K562 (cell line): Measurements from ENCODE around the gene GGT6.

Experiments used
- CEBPB ChIP-seq: fragments of 450-650 bp; IDR thresholded peaks from 2 replicates; pipeline ENCODE4 v1.6.1; 2016; ENCODE audit warnings: missing genetic modification characterization, missing compliant biosample characterization
- CHD2 ChIP-seq: IDR thresholded peaks from 2 replicates; pipeline ENCODE4 v1.6.1; 2011; ENCODE audit warnings: low read depth, low read length
- EP300 ChIP-seq: IDR thresholded peaks from 2 replicates; pipeline ENCODE4 v1.6.1; 2012; ENCODE audit warnings: low read length, improper control_type of control experiment
- EWSR1 ChIP-seq: fragments of 450-650 bp; IDR thresholded peaks from 2 replicates; pipeline ENCODE4 v1.6.1; 2018; ENCODE audit warnings: borderline replicate concordance, mild to moderate bottlenecking, low read depth, moderate library complexity; ENCODE audit not compliant: partially characterized antibody
- GTF2F1 ChIP-seq: IDR thresholded peaks from 2 replicates; pipeline ENCODE4 v1.6.1; 2011; ENCODE audit warnings: low read depth, low read length, improper control_type of control experiment
- JUNB ChIP-seq: fragments of 450-650 bp; formaldehyde crosslinking; conservative IDR thresholded peaks from 2 replicates; pipeline ENCODE4 v1.4.0; 2020; ENCODE audit warnings: mild to moderate bottlenecking
- OTX1 ChIP-seq: fragments of 450-650 bp; formaldehyde crosslinking; IDR thresholded peaks from 2 replicates; pipeline ENCODE4 v1.4.0; 2022; ENCODE audit warnings: mild to moderate bottlenecking
- POLR2A ChIP-seq: fragments of 450-650 bp; conservative IDR thresholded peaks from 2 replicates; pipeline ENCODE4 v1.6.1; 2016
- RAD21 ChIP-seq, 2 experiments: fragments of 250-450 bp in 1 of 2; fragments of 450-650 bp in 1 of 2; sonication (Bioruptor Pico) in 1 of 2; formaldehyde crosslinking in 1 of 2; IDR thresholded peaks in 1 of 2; conservative IDR thresholded peaks in 1 of 2; 2 replicates each; pipeline versions ENCODE4 v1.4.0 to v1.8.0; 2020 to 2022; ENCODE audit warnings: mild to moderate bottlenecking in 2 of 2, moderate library complexity in 1 of 2
- SMC3 ChIP-seq: conservative IDR thresholded peaks from 2 replicates; pipeline ENCODE4 v1.6.1; 2011; ENCODE audit warnings: low read depth, low read length, improper control_type of control experiment; ENCODE audit not compliant: insufficient read depth
- TBP ChIP-seq: optimal IDR thresholded peaks from 2 replicates; pipeline ENCODE3; 2011; ENCODE audit warnings: low read depth, low read length, improper control_type of control experiment
- YY1 ChIP-seq, 3 experiments: IDR thresholded peaks; 2 replicates each; pipeline ENCODE4 v1.6.1; 2011; ENCODE audit warnings: low read length in 2 of 3, mild to moderate bottlenecking in 2 of 3, moderate library complexity in 2 of 3, borderline replicate concordance in 1 of 3, control low read depth in 1 of 3, low read depth in 1 of 3; ENCODE audit not compliant: insufficient read depth in 3 of 3, insufficient replicate concordance in 2 of 3, control insufficient read depth in 1 of 3, insufficient read length in 1 of 3; ENCODE audit errors: extremely low read depth in 1 of 3
- TF ChIP-seq, protein P1 (sequence below), 3 experiments: IDR thresholded peaks in 2 of 3; conservative IDR thresholded peaks in 1 of 3; 2 replicates each; pipeline ENCODE4 v1.5.1; 2011 to 2012; ENCODE audit warnings: low read length in 3 of 3, mild to moderate bottlenecking in 3 of 3, control low read depth in 2 of 3, improper control_type of control experiment in 1 of 3, inconsistent platforms in 1 of 3, low read depth in 1 of 3, mixed read lengths in 1 of 3, moderate library complexity in 1 of 3; ENCODE audit not compliant: insufficient read depth in 2 of 3
- TF ChIP-seq, protein P2 (sequence below): conservative IDR thresholded peaks from 2 replicates; pipeline ENCODE4 v1.6.1; 2011; ENCODE audit warnings: low read depth, mild to moderate bottlenecking, low read length; ENCODE audit not compliant: control insufficient read depth

DNA sequence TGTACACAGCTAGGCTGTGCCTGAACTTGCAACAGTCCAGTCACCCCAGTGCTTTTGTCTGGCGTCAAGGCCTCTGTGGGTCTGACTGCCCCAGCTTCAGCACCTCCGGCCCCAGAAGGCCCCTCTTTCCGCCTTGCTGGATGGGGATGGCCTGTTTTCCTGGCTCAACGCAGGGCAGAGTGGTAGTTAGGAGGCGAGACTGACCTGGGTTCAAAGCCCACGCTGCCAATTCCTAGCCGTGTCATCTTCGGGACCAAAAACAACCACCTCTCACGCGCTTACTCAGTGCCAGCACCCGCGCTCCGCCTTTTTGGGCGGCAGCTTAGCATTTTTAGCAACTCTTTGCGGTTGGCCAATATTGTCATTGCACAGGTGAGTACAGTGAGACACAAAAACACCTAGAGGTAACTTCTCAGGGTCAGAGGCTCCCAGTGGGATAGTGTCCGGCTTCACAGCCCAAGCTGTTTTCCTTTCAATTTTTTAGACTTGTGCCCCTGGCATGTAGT, 9.8 kb downstream of the GGT6 start:
- TF ChIP-seq GTF2F1 = no peak
- TF ChIP-seq EWSR1 = no peak
- TF ChIP-seq, protein P1, sequence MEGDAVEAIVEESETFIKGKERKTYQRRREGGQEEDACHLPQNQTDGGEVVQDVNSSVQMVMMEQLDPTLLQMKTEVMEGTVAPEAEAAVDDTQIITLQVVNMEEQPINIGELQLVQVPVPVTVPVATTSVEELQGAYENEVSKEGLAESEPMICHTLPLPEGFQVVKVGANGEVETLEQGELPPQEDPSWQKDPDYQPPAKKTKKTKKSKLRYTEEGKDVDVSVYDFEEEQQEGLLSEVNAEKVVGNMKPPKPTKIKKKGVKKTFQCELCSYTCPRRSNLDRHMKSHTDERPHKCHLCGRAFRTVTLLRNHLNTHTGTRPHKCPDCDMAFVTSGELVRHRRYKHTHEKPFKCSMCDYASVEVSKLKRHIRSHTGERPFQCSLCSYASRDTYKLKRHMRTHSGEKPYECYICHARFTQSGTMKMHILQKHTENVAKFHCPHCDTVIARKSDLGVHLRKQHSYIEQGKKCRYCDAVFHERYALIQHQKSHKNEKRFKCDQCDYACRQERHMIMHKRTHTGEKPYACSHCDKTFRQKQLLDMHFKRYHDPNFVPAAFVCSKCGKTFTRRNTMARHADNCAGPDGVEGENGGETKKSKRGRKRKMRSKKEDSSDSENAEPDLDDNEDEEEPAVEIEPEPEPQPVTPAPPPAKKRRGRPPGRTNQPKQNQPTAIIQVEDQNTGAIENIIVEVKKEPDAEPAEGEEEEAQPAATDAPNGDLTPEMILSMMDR (IDR thresholded peaks at IDR 0.05 in 2 of 3, conservative IDR thresholded peaks at IDR 0.05 in 1 of 3; ENCODE audit: insufficient read depth in 2 of 3, low read depth in 1 of 3, low read length in 3 of 3) = no peak
- no peak for TF ChIP-seq SMC3
- TF ChIP-seq OTX1 = no peak
- no peak for TF ChIP-seq RAD21 (CRISPR knock-in tag; conservative IDR thresholded peaks at IDR 0.05 in 1 of 2, IDR thresholded peaks at IDR 0.05 in 1 of 2)
- TF ChIP-seq CHD2 = no peak
- no peak for TF ChIP-seq POLR2A
- TF ChIP-seq YY1 (IDR thresholded peaks at IDR 0.05; ENCODE audit: borderline replicate concordance in 1 of 3, control insufficient read depth in 1 of 3, extremely low read depth in 1 of 3, insufficient read depth in 3 of 3, insufficient read length in 1 of 3, insufficient replicate concordance in 2 of 3, low read depth in 1 of 3, low read length in 2 of 3) = no peak
- TF ChIP-seq CEBPB (tag) = no peak
- no peak for TF ChIP-seq EP300
- TF ChIP-seq, protein P2, sequence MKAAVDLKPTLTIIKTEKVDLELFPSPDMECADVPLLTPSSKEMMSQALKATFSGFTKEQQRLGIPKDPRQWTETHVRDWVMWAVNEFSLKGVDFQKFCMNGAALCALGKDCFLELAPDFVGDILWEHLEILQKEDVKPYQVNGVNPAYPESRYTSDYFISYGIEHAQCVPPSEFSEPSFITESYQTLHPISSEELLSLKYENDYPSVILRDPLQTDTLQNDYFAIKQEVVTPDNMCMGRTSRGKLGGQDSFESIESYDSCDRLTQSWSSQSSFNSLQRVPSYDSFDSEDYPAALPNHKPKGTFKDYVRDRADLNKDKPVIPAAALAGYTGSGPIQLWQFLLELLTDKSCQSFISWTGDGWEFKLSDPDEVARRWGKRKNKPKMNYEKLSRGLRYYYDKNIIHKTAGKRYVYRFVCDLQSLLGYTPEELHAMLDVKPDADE = no peak
- no peak for TF ChIP-seq JUNB (CRISPR knock-in tag)
- TF ChIP-seq TBP = no peak
